Endothelial cell of umbilical vein (primary cell): ENCODE results near the gene TBC1D5. TPM values are rescaled to one million over a fixed set of nuclear protein-coding genes. Genes with fewer than 3 reads are reported as not detected.

ENCODE experiments used
- BruUV-seq: library from RNA; stranded (reverse); fragments of 400-500 nt; replicated peaks from 2 replicates; lab custom pipeline; 2021; lab: Mats Ljungman, UMichigan
- CTCF ChIA-PET: fragments of 300-600, 350-600 bp; sonication (Branson Sonifier 250); formaldehyde crosslinking; loops from one replicate; lab custom pipeline; 2021; ENCODE audit warnings: antibody characterized with exemption, inconsistent platforms; lab: Charles Lee
- POLR2A ChIA-PET: fragments of 300-600, 350-600 bp; sonication (Branson Sonifier 250); formaldehyde crosslinking; loops from one replicate; lab custom pipeline; 2021; ENCODE audit warnings: antibody characterized with exemption, inconsistent platforms; lab: Charles Lee
- DNase-seq: peaks from one replicate; pipeline ENCODE4 v3.0.0-alpha.2; 2011; ENCODE audit warnings: low read depth, low spot score
- FAIRE-seq: peaks from 2 replicates; lab custom pipeline; 2011; peaks lifted over from hg19 to GRCh38; lab: Jason Lieb, UNC
- H2AFZ ChIP-seq: 2 replicates; pipeline ENCODE4 v1.6.0; 2012; ENCODE audit warnings: low read depth, low read length, control low read depth, inconsistent platforms
- H3K27ac ChIP-seq: 2 replicates; pipeline ENCODE4 v1.5.1; 2011; ENCODE audit warnings: low read depth, mild to moderate bottlenecking, control low read depth, low read length, moderate library complexity; ENCODE audit not compliant: insufficient read depth
- H3K27me3 ChIP-seq, 2 experiments: 2 replicates each; pipeline versions ENCODE4 v1.6.0 to v1.6.1; 2011; ENCODE audit warnings: low read length in 2 of 2, mixed read lengths in 1 of 2; ENCODE audit not compliant: control insufficient read depth in 2 of 2, insufficient read depth in 2 of 2
- H3K36me3 ChIP-seq, 2 experiments: 2 replicates in 1 of 2; 3 replicates in 1 of 2; pipeline ENCODE4 v1.5.1; 2011; ENCODE audit warnings: low read length in 2 of 2, mild to moderate bottlenecking in 1 of 2, moderate library complexity in 1 of 2; ENCODE audit not compliant: control insufficient read depth in 2 of 2, insufficient read depth in 2 of 2; ENCODE audit errors: extremely low read depth in 1 of 2
- H3K4me1 ChIP-seq: 3 replicates; pipeline ENCODE4 v1.5.1; 2011; ENCODE audit warnings: mild to moderate bottlenecking, low read length; ENCODE audit not compliant: control insufficient read depth, insufficient read depth; ENCODE audit errors: extremely low read depth
- H3K4me2 ChIP-seq: 2 replicates; pipeline ENCODE4 v1.6.1; 2011; ENCODE audit warnings: low read length, control low read depth, mixed read lengths; ENCODE audit not compliant: insufficient read depth
- H3K4me3 ChIP-seq, 3 experiments: fragments of 200-600 bp in 1 of 3; sonication (generic), shearing (Covaris generic) in 1 of 3; replicated peaks in 1 of 3; 2 replicates each; pipeline ENCODE4 v1.5.1; 2011 to 2016; ENCODE audit warnings: control low read depth in 3 of 3, low read length in 3 of 3, mild to moderate bottlenecking in 2 of 3, inconsistent platforms in 1 of 3, low read depth in 1 of 3, moderate library complexity in 1 of 3; ENCODE audit not compliant: insufficient read depth in 1 of 3
- H3K79me2 ChIP-seq: 2 replicates; pipeline ENCODE4 v1.6.0; 2012; ENCODE audit warnings: low read length, inconsistent platforms; ENCODE audit not compliant: control insufficient read depth, insufficient read depth
- H3K9ac ChIP-seq: replicated peaks from 2 replicates; pipeline ENCODE3; 2011; ENCODE audit warnings: low read length, control low read depth; ENCODE audit not compliant: insufficient read depth; ENCODE audit errors: extremely low read depth
- H3K9me1 ChIP-seq: replicated peaks from 3 replicates; pipeline ENCODE4 v1.6.0; 2011; ENCODE audit warnings: mild to moderate bottlenecking, low read length; ENCODE audit not compliant: control insufficient read depth, insufficient read depth; ENCODE audit errors: extremely low read depth
- H3K9me3 ChIP-seq: replicated peaks from 2 replicates; pipeline ENCODE4 v1.5.1; 2012; ENCODE audit warnings: low read length, inconsistent platforms; ENCODE audit not compliant: control insufficient read depth, insufficient read depth
- H4K20me1 ChIP-seq: replicated peaks from 2 replicates; pipeline ENCODE3; 2011; ENCODE audit warnings: mild to moderate bottlenecking, low read length; ENCODE audit not compliant: control insufficient read depth, insufficient read depth; ENCODE audit errors: extremely low read depth
- CTCF ChIP-seq, 2 donors: IDR thresholded peaks; 1 replicate in 1 of 2; 2 replicates in 1 of 2; pipeline ENCODE4 v1.5.1; 2011; ENCODE audit warnings: low read length in 2 of 2, mild to moderate bottlenecking in 2 of 2, moderate library complexity in 2 of 2, control low read depth in 1 of 2, inconsistent platforms in 1 of 2, low read depth in 1 of 2; ENCODE audit not compliant: insufficient read depth in 1 of 2; ENCODE audit errors: extremely low read depth in 1 of 2
- EZH2 ChIP-seq: IDR thresholded peaks from 2 replicates; pipeline ENCODE4 v1.6.1; 2012; ENCODE audit warnings: borderline replicate concordance, low read depth, mild to moderate bottlenecking, moderate library complexity, low read length, inconsistent platforms; ENCODE audit not compliant: severe bottlenecking
- FOS ChIP-seq: IDR thresholded peaks from 2 replicates; pipeline ENCODE4 v1.6.1; 2011; ENCODE audit warnings: mild to moderate bottlenecking, low read length, moderate library complexity, borderline replicate concordance; ENCODE audit not compliant: insufficient read depth
- GATA2 ChIP-seq: IDR thresholded peaks from 2 replicates; pipeline ENCODE4 v1.7.0; 2011; ENCODE audit warnings: low read depth, mild to moderate bottlenecking, moderate library complexity, mixed read lengths, low read length; ENCODE audit not compliant: insufficient read length, insufficient read depth
- MAX ChIP-seq: IDR thresholded peaks from 2 replicates; pipeline ENCODE4 v1.6.1; 2011; ENCODE audit not compliant: insufficient read depth, insufficient read length
- MYC ChIP-seq: IDR thresholded peaks from one replicate; pipeline ENCODE4 v1.6.1; 2011; ENCODE audit warnings: mild to moderate bottlenecking, low read depth, low read length
- POLR2A ChIP-seq: IDR thresholded peaks from 2 replicates; pipeline ENCODE4 v1.6.1; 2012; ENCODE audit warnings: low read depth, mild to moderate bottlenecking, control low read depth, low read length
- POLR2AphosphoS5 ChIP-seq: IDR thresholded peaks from 2 replicates; pipeline ENCODE4 v1.6.1; 2012; ENCODE audit warnings: low read depth, mild to moderate bottlenecking, control low read depth, low read length, moderate library complexity; ENCODE audit not compliant: insufficient read depth
- dilution Hi-C: fragments of 300-500 bp; cut with MboI; formaldehyde crosslinking; loops from one replicate; pipeline ENCODE4 v1.15.0; 2019; ENCODE audit warnings: low sequenced_read_pairs; ENCODE audit not compliant: extremely low pct_ligation_motif_present
- intact Hi-C: fragments of 100-400 bp; cut with micrococcal nuclease; formaldehyde crosslinking; loops from one replicate; pipeline ENCODE4 v1.10.0; 2022
- polyA plus RNA-seq, 4 experiments: library from polyadenylated mRNA; depleted of rRNA in 3 of 4; stranded (reverse) in 3 of 4; unstranded in 1 of 4; fragments of >200 nt; gene quantifications; 2 replicates each; pipeline versions ENCODE4 v1.2.1 to v1.2.3, GENCODE V29; 2011 to 2012; ENCODE audit warnings: missing spikeins in 1 of 4
- total RNA-seq: library from RNA; stranded (reverse); gene quantifications from 2 replicates; pipeline ENCODE4 v1.2.3, GENCODE V29; 2021

Gene TBC1D5
- total and polyA plus RNA-seq, 2 donors (not counting 3 experiments of a cell fraction or from before 2014, with no cell fraction given) = 17.5 to 44.7 TPM

- no peak for FAIRE-seq
- Histone ChIP-seq H3K27me3 (no peaks in the 10 kb centered on the region), H3K36me3 (no peaks in the 10 kb centered on the region), H3K79me2 (no peaks in the 10 kb centered on the region), H3K4me1 (no peaks in the 10 kb centered on the region), H3K27ac (no peak overlapping the region), H3K4me3 (no peak overlapping the region), H3K9me1 (no peaks in the 10 kb centered on the region), H2AFZ (no peak overlapping the region), H3K9me3 (no peaks in the 10 kb centered on the region), H3K4me2 (no peak overlapping the region), H4K20me1 (no peaks in the 10 kb centered on the region), H3K9ac (no peak overlapping the region)
- no peak for DNase-seq
- intact Hi-C loops = no loop called here
- ChIA-PET POLR2A (no interaction called here), CTCF (interaction anchor here (1.0 kb wide), 1 partner anchor 20 kb away, joined by 3 read pairs; no protein-coding TSS in a partner anchor)
- BruUV-seq = no TSS peak
- TF ChIP-seq FOS (no peak), CTCF (IDR thresholded peaks at IDR 0.05; ENCODE audit: extremely low read depth in 1 of 2, insufficient read depth in 1 of 2, low read depth in 1 of 2, low read length in 2 of 2) (no peak), MYC (no peak), POLR2A (no peak), EZH2 (no peak), GATA2 (no peak)
- dilution Hi-C loops = no loop called here
These were observed 428.7 kb downstream of the TBC1D5 start for GRCh38 chr3:17313746-17314145.

DNA sequence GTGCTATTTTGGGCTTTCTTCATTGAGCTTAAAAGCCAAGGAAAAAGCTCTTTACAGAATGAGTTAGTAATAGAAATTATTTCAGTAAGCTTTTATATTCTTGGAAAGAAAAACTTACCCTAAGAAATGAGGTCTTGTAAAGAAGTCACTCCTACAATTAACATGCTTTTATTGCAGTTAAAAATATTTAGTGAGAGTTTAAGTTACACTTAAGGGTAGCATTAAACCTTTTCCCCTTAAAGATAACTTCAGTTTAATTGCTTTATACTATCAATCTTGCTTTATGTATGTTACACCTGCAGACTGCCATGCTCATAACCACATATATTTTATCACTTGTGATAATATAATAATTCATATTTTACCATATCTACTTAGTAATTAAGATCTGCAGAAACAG lies 431.4 kb downstream of the TBC1D5 start:
- Histone ChIP-seq H3K9ac (no peak overlapping the region), H3K27me3 (no peaks in the 10 kb centered on the region), H3K36me3 (no peaks in the 10 kb centered on the region), H3K27ac (no peak overlapping the region), H3K9me1 (no peaks in the 10 kb centered on the region), H3K79me2 (no peaks in the 10 kb centered on the region), H3K4me1 (no peaks in the 10 kb centered on the region), H4K20me1 (no peaks in the 10 kb centered on the region), H3K9me3 (no peaks in the 10 kb centered on the region), H3K4me2 (no peak overlapping the region), H3K4me3 (no peak overlapping the region), H2AFZ (no peak overlapping the region)
- no peak for DNase-seq
- FAIRE-seq = no peak
- ChIA-PET CTCF (interaction anchor here (1.0 kb wide), 1 partner anchor 715 kb away, joined by 3 read pairs; no protein-coding TSS in a partner anchor), POLR2A (no interaction called here)
- no peak for TF ChIP-seq CTCF (IDR thresholded peaks at IDR 0.05; ENCODE audit: extremely low read depth in 1 of 2, insufficient read depth in 1 of 2, low read depth in 1 of 2, low read length in 2 of 2)
- no peak for TF ChIP-seq POLR2A
- TF ChIP-seq POLR2AphosphoS5 = no peak
- no peak for TF ChIP-seq MYC
- no peak for TF ChIP-seq GATA2
- TF ChIP-seq MAX = no peak
- intact Hi-C loops = no loop called here
- BruUV-seq = no TSS peak
- dilution Hi-C loops = no loop called here
